D341Med (cell line): ENCODE measurements around the gene CTNNA3.

Experiments
- DNase-seq: peaks from one replicate; pipeline ENCODE4 v3.0.0; 2012; ENCODE audit warnings: low spot score

Gene CTNNA3

GRCh38 chr10:67015225-67015624 lies 680.8 kb downstream of the CTNNA3 start:
- no peak for DNase-seq

DNA sequence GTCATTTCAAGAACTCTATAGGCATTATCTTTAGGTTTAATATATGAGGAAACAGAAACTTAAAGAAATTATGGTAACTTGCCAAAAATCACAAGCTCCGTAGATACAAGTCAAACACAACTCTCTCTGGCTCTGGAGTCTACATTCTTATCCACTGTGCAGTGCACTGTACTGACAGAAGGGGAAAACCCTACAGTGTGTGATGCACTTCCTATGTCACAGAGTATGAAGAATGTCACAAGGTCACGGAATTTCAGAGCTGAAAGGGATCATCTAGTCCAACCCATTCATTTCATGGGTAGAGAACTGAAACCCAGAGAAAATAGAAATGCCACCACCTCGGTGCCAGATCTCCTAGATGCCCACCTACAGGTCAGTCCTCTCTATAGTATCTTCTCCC lies 684.0 kb downstream of the CTNNA3 start:
- DNase-seq = no peak

GRCh38 chr10:67011480-67011879 lies 684.5 kb downstream of the CTNNA3 start:
- DNase-seq = no peak

DNA sequence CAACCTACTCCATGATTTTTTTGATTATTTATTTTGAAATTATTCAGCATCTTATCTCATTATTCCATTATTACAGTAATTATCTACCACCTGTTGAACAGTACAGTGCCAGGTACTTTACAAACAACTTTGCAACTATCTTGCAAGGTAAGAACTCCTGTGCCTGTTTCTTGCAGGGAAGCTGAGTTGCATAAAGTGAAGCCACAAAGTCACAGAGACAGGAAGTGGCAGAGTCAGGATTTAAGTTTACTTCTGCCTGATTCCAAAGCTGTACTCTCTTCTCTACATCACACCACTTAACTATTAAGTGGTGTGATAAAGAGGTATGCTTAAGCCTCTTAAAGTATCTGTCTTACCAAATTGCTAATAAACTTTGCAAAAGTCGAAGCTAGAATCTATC lies 690.0 kb downstream of the CTNNA3 start:
- no peak for DNase-seq

DNA sequence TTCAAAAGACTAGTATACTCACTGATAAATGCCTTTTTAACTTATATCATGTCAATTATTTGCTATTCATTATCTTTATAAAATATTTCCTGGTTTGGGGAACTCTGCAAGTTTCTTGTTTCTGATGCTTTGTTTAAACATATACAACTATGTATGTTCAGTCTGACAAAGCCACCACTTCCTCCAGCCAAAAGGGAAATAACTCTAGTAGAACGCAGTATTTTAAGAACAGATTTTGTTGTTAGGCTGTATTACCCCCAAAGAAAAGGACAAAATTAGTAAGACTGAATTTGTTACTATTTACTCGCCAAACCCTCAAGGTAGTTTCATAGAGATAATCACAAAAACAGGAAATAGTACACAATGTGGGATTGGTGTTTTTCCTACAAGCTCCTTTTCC lies 691.3 kb downstream of the CTNNA3 start:
- no peak for DNase-seq

GRCh38 chr10:66999762-67000545 lies 696.0 kb downstream of the CTNNA3 start:
- no peak for DNase-seq

- no peak for DNase-seq
Measured at GRCh38 chr10:66996996-66997395, 699.0 kb downstream of the CTNNA3 start.

DNA sequence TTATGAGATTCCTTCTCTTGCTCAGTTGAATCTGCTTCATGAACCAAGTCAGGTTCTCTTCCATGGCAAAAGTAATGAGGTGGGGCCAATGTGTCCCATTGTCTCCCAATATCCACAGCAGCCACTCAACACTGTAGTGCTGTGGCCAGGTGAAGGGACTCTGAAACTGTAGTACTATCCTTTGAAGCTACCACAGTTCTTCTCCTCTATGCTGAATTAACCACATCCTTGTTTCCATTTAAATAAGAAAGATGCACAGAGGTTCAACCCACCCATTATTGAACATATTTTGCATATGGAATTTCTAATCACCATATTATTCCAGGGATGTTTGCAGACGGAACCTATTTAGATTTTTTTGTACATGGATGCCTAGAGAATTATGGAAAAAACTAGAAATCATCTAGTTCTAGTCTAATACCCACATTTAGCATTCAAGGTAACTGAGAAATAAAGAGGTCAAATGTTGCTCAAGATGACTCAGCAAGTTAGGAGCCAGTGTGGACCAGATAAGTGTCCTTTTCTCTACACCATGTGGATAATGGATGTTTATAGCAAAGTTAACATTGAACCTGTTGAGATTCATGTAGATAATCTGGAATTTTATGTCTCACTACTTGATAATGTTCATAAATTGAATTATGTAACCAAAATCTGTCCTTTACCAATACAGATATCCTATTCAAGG lies 705.7 kb downstream of the CTNNA3 start:
- no peak for DNase-seq

GRCh38 chr10:66983475-66983818 lies 712.5 kb downstream of the CTNNA3 start:
- no peak for DNase-seq

GRCh38 chr10:66982792-66983474 lies 713.1 kb downstream of the CTNNA3 start:
- no peak for DNase-seq

DNA sequence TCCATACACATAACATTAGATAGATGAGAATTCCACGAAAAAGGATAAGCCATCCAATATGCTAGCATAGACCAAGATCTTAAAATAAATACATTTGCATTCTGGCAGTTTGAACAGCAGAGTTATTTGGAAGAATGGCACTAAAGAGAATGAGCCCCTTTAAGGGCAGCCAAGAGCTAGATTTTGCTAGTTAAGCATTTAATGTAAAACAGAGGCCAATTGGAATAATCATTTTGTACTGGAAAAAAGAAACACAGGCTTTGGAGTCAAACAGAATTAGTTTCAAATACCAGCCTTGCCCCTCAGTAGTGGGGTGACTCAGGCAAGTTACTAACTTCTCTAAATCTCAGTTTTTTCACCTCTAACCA lies 714.0 kb downstream of the CTNNA3 start:
- DNase-seq = no peak

DNA sequence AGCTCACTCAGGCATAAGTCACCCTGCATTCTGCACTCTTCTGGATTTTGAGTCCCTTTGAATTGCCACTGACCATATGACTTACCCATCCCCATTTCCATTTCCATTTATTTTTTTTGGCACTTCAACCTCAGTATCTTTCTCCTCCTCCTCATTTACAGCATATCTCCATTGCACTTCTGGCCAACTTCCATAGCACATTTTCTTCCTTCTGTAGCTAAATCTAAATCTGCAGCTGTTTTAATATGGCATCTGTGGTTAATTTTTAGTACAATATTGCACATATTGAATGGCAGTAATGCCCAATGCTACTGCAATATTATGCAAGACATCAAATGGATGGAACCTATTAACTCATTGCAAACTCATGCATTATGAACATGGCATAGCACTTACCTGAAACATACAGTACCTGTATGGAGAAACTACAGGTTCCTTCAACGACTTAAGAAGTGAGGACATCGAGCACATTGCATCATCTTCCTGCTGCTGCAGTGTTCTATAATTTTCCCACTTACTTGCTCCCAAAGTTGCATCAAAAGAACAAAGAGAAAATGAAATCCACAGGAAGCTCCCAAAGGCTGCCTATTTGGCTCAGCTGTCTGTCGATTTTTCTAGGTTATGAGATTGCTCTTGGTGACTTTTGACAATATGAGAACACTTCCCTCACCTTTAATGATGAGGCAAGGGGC lies 714.5 kb downstream of the CTNNA3 start:
- no peak for DNase-seq

DNA sequence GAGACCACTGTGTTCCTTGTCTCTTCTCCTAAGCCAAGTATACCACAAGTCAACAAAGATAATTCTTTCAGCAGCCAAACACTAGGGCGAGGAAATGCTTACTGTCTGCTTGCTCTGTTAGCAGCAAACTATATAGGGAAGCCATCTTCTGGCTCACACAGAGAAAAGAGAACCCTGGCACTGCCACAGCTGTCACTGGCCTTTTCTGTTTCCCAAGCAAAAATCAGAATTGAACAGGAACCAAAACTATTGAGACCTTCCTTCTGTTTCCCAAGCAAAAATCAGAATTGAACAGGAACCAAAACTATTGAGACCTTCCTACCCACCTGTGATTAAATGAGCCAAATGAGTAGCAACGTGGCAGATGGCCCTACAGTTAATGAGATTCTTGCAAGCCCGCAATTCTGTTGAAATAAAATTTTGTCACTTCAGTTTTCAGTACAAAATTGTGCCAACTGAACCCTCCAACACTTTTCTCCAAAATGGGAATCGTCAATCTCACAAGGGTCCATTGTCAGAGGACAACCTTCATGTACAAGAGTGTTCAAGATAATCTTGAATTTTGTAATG lies 715.7 kb downstream of the CTNNA3 start:
- no peak for DNase-seq

DNA sequence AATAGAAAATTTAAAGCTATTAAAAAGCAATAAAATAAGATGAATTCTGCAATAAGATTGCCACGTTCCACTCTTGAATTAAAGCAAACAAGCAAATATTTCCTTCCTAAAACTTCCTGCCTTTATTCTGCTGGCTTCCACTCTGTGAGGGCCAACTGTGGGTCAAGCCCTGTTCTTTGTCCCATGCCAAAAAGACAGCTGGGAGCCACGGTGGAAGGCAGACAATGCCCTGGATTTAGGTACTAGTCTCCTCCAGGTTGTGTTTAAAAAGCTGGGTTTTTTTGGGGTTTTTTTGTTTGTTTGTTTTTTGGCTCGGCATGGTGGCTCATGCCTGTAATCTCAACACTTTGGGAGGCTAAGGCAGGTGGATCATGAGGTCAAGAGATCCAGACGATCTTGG lies 731.0 kb downstream of the CTNNA3 start:
- DNase-seq = no peak

- DNase-seq = no peak
Measured at GRCh38 chr10:66958466-66958865, 737.5 kb downstream of the CTNNA3 start.

DNA sequence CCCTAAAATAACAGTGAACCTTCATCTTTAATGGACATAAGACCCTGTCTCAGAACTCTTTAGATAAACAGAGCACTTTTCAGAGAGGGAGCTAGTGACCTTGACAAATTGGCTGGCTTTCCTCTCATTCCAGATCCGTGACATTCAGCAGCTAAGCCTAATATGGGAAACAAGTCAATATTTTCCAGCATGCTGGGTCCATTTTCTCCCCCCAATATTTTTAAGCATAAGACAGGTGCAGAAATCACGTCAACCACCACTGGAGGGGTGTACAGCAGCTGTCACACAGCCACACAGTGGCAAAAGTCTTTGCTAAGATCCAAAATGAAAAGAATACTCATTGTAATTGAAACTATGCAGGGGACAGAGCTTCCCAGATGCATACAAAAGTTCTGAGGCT lies 744.1 kb downstream of the CTNNA3 start:
- DNase-seq = no peak

- no peak for DNase-seq
Measured at GRCh38 chr10:66943590-66943989, 752.4 kb downstream of the CTNNA3 start.

GRCh38 chr10:66942407-66942806 lies 753.6 kb downstream of the CTNNA3 start:
- DNase-seq = no peak

- DNase-seq = no peak
Measured at GRCh38 chr10:66941491-66941890, 754.5 kb downstream of the CTNNA3 start.

GRCh38 chr10:66940965-66941364 lies 755.0 kb downstream of the CTNNA3 start:
- DNase-seq = no peak

DNA sequence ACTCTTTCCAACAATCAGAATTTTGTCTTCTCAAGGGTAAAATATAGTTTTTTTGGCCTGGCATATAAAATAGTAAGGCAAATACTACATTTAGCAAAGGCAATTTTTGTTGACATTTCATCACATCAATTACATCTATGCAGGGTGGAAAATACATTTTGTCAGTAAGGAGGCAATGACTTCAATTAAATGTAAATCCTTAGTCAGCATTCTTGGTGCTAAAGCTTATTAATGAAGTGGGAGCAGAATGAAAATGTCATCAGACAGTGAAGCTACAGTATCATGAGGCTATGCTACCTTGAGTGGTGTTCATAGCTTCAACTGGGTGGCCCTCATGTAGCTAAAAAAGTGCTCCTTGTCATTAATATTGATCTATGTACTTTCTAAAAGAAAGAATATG lies 761.3 kb downstream of the CTNNA3 start:
- no peak for DNase-seq

- DNase-seq = no peak
Measured at GRCh38 chr10:66931949-66932343, 764.0 kb downstream of the CTNNA3 start.
